WI38 (cell line): ENCODE measurements around the gene CBARP.

Experiments
- H3K4me3 ChIP-seq: 2 replicates; pipeline ENCODE4 v1.5.1; 2011; ENCODE audit warnings: low read depth, mild to moderate bottlenecking, control low read depth, low read length
- TF ChIP-seq, protein P1 (sequence below): IDR thresholded peaks from 2 replicates; pipeline ENCODE4 v1.5.1; 2012; ENCODE audit warnings: low read depth, mild to moderate bottlenecking, control low read depth, low read length

Gene CBARP

DNA sequence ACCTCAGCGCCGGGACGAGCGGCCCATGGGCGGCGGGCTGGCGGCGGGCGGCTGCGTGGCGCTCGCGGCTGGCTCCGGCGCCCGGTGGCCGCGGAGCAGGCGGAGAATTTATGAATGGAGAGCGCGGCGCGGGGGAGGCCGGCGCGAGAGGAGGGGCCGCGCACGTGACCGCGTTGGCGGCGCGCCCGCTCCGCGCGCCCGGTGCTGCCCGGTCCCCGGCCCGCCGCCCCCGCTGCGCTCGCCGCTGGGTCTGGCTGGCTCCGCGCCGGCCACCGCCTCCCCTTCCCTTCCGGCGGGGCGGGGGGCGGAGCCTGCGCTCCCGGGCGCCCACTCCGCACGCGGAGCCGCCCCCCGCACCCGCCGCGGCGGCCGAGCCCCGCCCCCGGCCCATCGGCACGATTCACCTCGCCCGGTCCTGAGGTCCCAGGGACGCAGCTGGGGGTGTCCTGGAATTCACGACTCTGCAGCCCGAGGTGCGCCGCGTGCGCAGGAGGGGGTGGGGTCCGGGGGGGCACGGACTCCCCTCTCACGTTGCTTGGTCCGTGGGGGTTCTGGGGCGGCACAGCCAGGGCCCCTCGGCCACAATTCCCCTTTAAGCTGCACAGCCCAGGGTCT, at the start of gene CBARP:
CBARP (minus strand) TSS at position 252 of the 615 bp plus-strand sequence. CDS start 1,905 bp downstream, outside the sequence.
- peak within 1 kb of the TSS; percentile 76 for H3K4me3 ChIP-seq
- TF ChIP-seq, protein P1, sequence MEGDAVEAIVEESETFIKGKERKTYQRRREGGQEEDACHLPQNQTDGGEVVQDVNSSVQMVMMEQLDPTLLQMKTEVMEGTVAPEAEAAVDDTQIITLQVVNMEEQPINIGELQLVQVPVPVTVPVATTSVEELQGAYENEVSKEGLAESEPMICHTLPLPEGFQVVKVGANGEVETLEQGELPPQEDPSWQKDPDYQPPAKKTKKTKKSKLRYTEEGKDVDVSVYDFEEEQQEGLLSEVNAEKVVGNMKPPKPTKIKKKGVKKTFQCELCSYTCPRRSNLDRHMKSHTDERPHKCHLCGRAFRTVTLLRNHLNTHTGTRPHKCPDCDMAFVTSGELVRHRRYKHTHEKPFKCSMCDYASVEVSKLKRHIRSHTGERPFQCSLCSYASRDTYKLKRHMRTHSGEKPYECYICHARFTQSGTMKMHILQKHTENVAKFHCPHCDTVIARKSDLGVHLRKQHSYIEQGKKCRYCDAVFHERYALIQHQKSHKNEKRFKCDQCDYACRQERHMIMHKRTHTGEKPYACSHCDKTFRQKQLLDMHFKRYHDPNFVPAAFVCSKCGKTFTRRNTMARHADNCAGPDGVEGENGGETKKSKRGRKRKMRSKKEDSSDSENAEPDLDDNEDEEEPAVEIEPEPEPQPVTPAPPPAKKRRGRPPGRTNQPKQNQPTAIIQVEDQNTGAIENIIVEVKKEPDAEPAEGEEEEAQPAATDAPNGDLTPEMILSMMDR = no peak

DNA sequence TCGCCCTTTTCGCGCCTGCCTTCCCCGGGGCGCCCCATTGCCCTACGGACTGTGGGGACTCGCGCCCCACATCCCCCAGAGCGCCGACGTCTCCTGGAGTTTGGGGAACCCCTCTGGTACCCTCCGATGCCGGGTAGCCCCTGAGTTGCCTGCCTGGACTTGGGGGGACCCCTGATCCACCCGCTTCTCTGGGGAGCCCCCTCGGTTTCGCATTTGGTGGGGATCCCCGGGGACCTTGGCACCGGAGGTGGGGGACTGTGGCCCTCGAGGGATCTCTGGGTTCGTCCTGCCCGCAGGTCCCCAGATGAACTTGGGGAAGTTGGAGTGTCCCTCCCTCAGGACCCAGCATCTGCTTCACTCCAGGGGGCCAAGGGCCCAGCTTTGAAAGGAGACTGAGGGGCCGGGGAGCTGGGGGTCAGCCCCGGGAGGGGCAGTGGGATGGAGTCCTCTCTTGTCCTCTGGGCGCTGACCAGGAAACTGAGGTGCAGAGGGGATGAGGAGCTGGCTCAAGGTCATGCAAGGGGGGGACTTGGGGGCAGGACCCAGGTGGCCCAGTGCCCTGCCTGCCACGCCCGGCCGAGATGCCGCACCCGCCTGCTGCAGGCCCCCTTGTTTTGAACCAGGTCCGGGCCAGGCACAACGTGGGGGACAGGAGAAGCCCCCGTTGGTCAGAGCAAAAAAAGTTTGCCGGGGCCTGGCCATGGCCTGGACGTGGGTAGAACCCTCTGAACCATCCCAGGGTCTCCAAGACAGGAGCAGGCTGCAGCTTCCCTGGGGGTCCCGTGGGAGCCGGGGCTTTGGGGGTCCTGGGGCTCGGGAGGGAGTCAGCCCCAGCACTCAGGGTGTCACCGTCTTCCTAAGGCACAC, 48.9 kb upstream of the CBARP start:
- no peak overlapping the region for H3K4me3 ChIP-seq
- TF ChIP-seq, protein P1 = no peak

DNA sequence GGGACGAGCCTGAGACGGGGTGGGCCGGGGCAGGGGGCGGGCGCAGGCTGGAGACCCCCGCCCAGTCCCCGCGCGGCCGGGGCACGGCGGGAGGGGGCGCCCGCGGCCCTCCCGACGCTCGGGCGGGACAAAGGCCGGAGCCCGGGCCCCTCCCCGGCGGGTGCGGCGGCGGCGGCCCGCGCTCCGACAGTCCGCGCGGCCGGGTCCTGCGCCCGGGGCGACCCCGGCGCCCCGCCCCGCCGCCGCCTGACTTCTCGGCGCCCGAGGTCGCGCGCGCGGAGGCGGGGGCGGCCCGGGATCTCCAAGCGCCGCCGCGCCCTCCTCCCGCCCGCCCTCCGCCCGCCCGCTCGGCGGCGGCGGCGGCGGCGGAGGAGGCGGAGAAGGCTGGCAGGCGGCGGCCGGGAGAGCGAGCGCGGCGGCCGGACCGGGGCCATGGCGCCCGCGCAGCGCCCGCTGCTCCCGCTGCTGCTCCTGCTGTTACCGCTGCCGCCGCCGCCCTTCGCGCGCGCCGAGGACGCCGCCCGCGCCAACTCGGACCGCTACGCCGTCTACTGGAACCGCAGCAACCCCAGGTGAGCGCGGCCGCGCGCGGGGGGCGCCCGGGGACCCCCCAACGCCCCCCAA, 48.0 kb upstream of the CBARP start, which contains the start of gene EFNA2:
EFNA2 (plus strand) TSS at position 137 of the 624 bp plus-strand sequence; CDS start at position 433, 296 bp downstream.
- TF ChIP-seq, protein P1 = no peak
- no peak within 1 kb of the TSS for H3K4me3 ChIP-seq

- TF ChIP-seq, protein P1 = no peak
- H3K4me3 ChIP-seq = no peak overlapping the region
Measured at GRCh38 chr19:1284979-1285736, 47.4 kb upstream of the CBARP start.

- TF ChIP-seq, protein P1 = no peak
- no peak overlapping the region for H3K4me3 ChIP-seq
Measured at GRCh38 chr19:1284293-1284978, 46.6 kb upstream of the CBARP start.

GRCh38 chr19:1283917-1284292, 46.1 kb upstream of the CBARP start:
- TF ChIP-seq, protein P1 = no peak
- H3K4me3 ChIP-seq = no peak overlapping the region
